Measurements from ENCODE around the gene TMEM108.

- no peak for TF ChIP-seq CTCF (conservative IDR thresholded peaks at IDR 0.05 in 1 of 2, IDR thresholded peaks at IDR 0.05 in 1 of 2; ENCODE audit: low read depth in 1 of 2, low read length in 2 of 2)
- no peak for TF ChIP-seq EZH2 (IDR thresholded peaks at IDR 0.05; ENCODE audit: low read length, missing control alignments)
Observed at GRCh38 chr3:133379926-133380325, 341.7 kb downstream of the TMEM108 start.
